ENCODE measurements around the gene OR10H5. TPM values are rescaled to one million over a fixed set of nuclear protein-coding genes. Genes with fewer than 3 reads are reported as not detected.

Gene OR10H5
- total and polyA plus RNA-seq, 8 donors, result not detected

DNA sequence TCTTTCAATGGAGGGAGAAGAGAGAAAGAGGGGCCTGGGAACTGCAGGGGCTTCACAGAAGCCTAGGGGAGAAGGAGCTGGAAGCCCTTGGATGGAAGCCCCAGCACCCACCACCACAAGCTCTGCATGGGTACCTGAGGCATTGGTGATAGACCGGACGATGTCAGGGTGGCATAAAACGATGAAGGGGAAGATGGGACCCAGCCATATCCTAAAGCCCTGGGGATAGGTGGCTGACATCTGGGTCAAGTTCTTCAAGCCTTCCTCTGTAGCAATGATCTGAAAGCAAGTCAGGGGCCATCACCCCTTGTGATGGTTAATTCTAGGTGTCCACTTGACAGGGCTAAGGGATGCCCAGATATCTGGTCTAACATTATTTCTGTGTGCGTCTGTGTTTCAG lies 11.2 kb upstream of the OR10H5 start:
- intact Hi-C loops (cut with DNase I; ENCODE audit: low total_unique reads), result no loop called here
- 83 to 92% (median 88%) methylated on average over 4 of the region's 4 CpGs for WGBS, 5 donors
- no peak for DNase-seq

GRCh38 chr19:15776991-15777970 lies 10.2 kb upstream of the OR10H5 start:
- H3K27ac ChIP-seq, result no peak overlapping the region
- H3K9me3 ChIP-seq, result no peaks in the 10 kb centered on the region
- WGBS, 5 donors, result 49 to 59% (median 53%) methylated on average over 9 of the region's 9 CpGs
- H3K27me3 ChIP-seq, result peaks cover 0 to 11% (median 0%) of the 10 kb centered on the region in 3 donors
- intact Hi-C loops (cut with DNase I; ENCODE audit: low total_unique reads), result no loop called here
- peaks cover 0 to 21% (median 0%) of the 10 kb centered on the region in 4 donors for H3K36me3 ChIP-seq
- TF ChIP-seq CTCF (IDR thresholded peaks at IDR 0.05), result no peak
- TF ChIP-seq POLR2A (IDR thresholded peaks at IDR 0.05), result no peak
- no peak for TF ChIP-seq EP300 (IDR thresholded peaks at IDR 0.05)
- no peak for TF ChIP-seq POLR2AphosphoS5 (IDR thresholded peaks at IDR 0.05)
- H3K4me3 ChIP-seq, result no peak overlapping the region
- H3K4me1 ChIP-seq, result peaks cover 6 to 21% (median 17%) of the 10 kb centered on the region in 4 donors
- no peak for DNase-seq

More for the DNA sequence above, 11.2 kb upstream of the OR10H5 start:
- Histone ChIP-seq H3K36me3 (peaks cover 0 to 25% (median 0%) of the 10 kb centered on the region in 4 donors), H3K4me3 (no peak overlapping the region), H3K27me3 (peaks cover 0 to 11% (median 0%) of the 10 kb centered on the region in 3 donors), H3K4me1 (peaks cover 6 to 21% (median 17%) of the 10 kb centered on the region in 4 donors), H3K27ac (no peak overlapping the region), H3K9me3 (no peaks in the 10 kb centered on the region)
- no peak for TF ChIP-seq CTCF (IDR thresholded peaks at IDR 0.05)
- TF ChIP-seq POLR2AphosphoS5 (IDR thresholded peaks at IDR 0.05), result no peak
- TF ChIP-seq EP300 (IDR thresholded peaks at IDR 0.05), result no peak
- no peak for TF ChIP-seq POLR2A (IDR thresholded peaks at IDR 0.05)

- Histone ChIP-seq H3K36me3 (no peaks in the 10 kb centered on the region), H3K27me3 (peaks cover 0 to 10% (median 0%) of the 10 kb centered on the region in 3 donors), H3K27ac (peak overlapping the region; percentile 44 to 81 (median 76)), H3K4me1 (peaks cover 6 to 23% (median 19%) of the 10 kb centered on the region in 4 donors), H3K4me3 (peak overlapping the region in 3 of 4 donors; percentile 1 to 26 (median 20)), H3K9me3 (no peaks in the 10 kb centered on the region)
- intact Hi-C loops (cut with DNase I; ENCODE audit: low total_unique reads), result no loop called here
- DNase-seq, result peak; percentile 60 to 91
- WGBS, 5 donors, result 8 to 20% (median 15%) methylated on average over 7 to 10 of the region's 10 CpGs
- no peak for TF ChIP-seq POLR2A (IDR thresholded peaks at IDR 0.05)
- TF ChIP-seq EP300 (IDR thresholded peaks at IDR 0.05), result no peak
- TF ChIP-seq CTCF (IDR thresholded peaks at IDR 0.05), result no peak
- TF ChIP-seq POLR2AphosphoS5 (IDR thresholded peaks at IDR 0.05), result no peak
These were observed 7.5 kb upstream of the OR10H5 start for GRCh38 chr19:15779756-15780476.
